GM19455 (cell line): Measurements from ENCODE around the gene NMUR1.

ENCODE experiments used
- ATAC-seq: cut with Tn5 transposase; IDR thresholded peaks from one replicate; pipeline ENCODE4 v1.9.1; 2021; ENCODE audit not compliant: unreplicated experiment

NMUR1 gene

DNA sequence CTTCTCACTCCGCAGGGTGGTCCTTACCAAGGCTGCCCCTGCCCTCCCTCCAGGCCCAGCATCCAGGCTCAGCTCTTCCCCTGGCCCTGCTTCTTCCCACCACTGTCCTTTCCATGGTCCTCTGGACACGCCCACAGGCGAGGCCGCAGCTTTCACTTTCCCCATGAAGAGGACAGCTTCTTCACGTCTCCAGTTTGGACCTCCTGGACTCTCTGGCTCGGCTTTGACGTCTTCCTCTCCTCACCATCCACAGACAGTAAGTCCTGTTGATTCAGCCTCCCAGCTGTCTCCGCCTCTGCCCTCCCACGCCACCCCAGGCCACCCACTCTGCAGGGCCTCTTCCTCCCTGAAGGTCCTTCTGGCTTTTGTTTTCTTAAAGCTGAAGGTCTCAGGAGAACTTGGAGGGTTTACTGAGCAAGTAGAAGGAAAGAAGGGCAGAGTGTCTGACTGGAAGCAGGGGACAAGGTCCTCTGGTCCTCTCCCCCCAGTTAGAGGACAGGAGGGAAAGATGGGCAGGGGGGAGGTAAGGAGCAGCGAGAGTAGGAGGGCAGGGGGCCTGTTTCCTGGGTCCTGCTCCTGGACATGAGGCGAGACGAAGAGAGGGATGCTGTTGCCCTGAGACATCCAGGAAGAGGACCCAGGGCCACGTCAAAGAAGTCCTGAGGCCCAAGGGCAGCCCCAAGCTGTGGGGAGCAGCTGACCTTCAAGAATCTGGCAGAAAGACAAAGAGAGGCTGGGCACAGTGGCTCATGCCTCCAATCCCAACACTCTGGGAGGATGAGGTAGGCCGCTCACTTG is 24.7 kb upstream of the NMUR1 start:
- no peak for ATAC-seq

DNA sequence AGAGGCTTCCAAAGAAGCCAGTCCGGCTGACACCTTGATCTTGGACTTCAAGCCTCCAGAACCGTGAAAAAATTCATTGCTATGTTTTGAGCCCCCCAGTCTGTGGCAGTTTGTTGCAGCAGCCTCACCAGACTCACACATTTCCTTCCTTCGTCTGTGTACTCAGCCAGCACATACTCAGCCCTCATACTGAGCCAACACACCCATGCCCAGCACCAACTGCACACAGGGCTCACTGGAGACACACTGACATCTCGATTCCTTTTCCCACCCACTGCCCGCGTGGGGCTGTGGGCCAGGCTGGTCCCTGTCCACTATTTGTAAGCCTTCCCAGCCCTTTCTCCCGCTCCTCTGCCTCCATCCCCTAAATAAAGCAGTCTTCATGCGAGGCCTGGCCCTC is 24.1 kb upstream of the NMUR1 start:
- no peak for ATAC-seq

DNA sequence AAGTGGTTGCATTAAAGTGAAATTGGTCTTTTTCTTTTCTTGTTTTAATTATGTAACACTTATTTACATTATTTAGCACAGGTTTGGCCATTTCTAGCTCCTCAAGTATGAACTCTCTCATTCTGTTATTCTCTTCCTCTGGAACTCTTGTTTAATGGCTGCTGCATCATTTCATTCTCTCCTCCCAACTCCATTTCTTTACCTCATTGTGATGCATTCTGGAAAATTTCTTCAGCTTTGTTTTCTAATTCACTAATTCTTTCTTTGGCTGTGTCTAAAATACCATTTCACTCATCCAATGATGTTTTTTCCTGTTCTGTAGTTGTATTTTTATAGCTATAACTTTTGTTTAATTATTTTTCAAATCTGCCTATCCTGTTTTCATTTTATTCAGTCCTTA is 22.5 kb upstream of the NMUR1 start:
- ATAC-seq = no peak

GRCh38 chr2:231549446-231550239 is 19.4 kb upstream of the NMUR1 start:
- no peak for ATAC-seq

DNA sequence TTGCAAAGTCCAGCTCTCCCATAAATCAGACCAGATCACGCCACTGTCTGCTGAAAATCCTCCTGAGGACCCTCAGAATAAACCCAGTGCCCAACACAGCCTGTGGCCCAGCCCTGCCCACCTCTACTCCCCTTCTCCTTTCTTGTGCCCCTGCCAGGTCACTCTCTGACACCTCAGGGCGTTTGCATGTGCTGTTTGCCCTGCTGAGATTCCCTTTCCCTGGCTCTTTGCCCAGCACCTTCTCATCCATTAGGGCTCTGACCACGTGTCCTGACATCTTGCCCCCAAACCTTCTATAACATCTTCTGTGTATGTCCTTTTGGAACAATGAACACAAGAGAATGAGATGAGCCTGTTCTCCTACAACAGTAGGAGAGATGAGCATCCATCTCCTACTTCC is 18.5 kb upstream of the NMUR1 start:
- ATAC-seq = no peak

DNA sequence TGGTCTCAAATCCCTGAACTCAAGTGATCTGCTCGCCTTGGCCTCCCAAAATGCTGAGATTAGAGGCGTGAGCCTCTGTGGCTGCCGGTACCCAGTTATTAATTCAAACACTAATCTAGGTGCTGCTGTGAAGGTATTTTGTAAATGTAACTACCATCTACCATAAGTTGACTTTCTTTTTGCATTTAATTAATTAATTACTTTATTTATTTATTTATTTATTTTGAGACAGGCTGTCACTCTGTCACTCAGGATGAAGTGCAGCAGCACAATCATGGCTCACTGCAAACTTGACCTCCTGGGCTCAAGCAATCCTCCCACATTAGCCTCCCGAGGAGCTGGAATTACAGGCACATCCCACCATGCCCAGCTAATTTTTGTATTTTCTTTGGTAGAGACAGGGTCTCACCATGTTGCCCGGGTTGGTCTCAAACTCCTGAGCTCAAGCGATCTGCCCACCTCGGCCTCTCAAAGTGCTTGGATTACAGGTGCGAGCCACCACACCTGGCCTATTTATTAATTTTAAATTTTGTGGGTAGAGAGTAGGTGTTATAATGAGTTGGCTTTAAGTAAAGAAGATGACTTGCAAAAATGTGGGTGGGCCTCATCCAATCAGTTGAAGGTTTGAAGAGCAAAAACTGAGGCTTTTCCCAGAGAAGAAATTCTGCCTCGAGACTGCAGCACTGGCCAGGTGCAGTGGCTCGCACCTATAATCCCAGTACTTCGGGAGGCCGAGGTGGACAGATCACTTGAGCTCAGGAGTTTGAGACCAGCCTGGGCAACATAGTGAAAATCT is 17.3 kb upstream of the NMUR1 start:
- ATAC-seq = no peak

- ATAC-seq = no peak
Measured at GRCh38 chr2:231546014-231546715, 15.9 kb upstream of the NMUR1 start.

GRCh38 chr2:231545105-231545902 is 15.1 kb upstream of the NMUR1 start:
- peak; percentile 98 for ATAC-seq

DNA sequence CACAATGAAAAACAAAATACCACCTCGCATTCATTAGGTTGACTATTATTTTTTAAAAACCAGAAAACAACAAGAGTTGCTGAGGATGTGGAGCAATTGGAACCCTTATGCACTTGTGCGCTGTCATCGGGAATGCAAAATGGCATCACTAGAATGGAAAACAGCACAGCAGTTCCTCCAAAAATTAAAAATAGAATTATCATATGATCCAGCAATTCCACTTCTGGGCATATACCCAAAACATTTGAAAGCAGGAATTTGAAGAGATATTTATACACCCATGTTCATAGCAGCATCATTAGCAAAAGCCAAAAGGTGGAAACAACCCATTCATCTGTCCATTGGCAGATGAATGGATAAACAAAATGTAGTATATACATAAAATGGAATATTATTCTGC is 11.9 kb upstream of the NMUR1 start:
- no peak for ATAC-seq

DNA sequence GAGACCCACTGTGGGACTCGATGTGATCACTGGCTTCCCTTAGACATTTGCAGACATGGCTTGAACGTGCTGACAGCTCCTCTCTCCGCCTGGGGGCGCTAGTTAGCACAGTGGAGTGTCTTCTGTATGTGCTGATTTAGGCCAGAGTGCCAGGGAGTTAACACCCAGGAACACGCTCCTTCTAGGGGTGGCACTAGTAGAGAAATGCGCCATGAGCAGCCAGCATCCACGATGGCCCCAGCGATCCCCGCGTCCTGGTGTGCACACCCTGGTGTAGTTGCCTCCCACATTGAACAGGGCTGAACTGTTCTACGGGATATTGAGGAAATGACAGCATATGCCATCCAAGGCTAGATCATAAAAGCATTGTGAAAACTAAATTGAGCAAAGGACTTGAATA is 11.4 kb upstream of the NMUR1 start:
- ATAC-seq = no peak

GRCh38 chr2:231539991-231540390 is 9.7 kb upstream of the NMUR1 start:
- ATAC-seq = no peak

GRCh38 chr2:231535961-231536360 is 5.7 kb upstream of the NMUR1 start:
- no peak for ATAC-seq

GRCh38 chr2:231533777-231534125 is 3.5 kb upstream of the NMUR1 start:
- no peak for ATAC-seq

- no peak for ATAC-seq
Measured at GRCh38 chr2:231533086-231533776, 3.0 kb upstream of the NMUR1 start.

DNA sequence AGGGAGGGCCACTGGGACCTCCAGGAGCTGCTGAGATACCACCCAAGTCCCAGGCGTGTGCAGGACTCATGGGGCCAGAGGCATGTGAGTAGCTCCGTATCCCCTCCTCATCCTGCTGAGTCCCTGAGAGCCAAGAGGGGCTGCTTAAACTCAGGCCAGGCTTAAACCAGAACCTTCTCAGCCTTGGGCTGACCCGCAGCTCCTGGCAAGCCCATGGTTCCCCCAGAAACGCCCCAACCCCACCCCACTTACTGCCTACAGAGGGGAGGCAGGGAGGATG is 2.5 kb upstream of the NMUR1 start:
- ATAC-seq = no peak

DNA sequence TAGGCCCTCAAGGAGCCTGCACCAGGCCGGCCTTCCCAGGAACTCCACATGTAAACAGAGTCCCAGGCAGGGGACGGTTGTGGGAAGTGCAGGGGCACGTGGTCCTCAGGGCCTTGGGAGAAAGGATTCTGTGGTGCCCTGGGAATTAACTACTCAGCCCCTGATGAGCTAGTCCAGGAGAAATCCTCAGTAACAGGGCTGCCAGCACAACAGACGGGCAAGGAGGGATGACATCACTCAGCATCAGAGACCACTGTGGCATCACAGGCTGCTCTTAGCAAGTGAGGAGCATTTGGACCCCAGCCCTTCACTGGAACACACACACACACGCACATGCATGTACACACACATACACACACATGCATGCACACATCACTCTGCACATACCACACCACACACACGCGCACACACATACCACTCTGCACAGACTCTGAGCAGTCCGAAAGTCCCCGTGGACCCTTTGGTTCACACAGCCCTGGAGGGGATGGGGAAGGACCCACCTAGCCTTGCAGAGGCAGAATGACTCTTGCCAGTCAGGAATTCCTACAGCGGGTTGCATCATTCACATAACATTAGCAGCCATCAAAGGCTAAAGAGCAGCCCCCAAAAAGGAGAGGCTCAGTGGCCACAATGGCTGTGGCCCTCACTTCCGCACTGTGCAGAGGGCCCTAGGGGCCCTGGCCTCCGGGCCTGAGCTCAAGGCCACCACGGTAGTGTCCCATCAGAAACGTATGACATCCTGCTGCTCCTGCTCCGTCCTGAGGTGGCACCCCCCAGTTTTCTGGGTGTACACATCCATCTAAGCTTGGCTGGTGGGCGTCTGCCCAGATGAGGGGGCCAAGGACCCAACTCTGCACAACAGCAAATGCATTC is 1.9 kb upstream of the NMUR1 start:
- ATAC-seq = no peak

- ATAC-seq = no peak
Measured at GRCh38 chr2:231531466-231531865, 1.2 kb upstream of the NMUR1 start.

GRCh38 chr2:231528636-231529030 is 1.6 kb downstream of the NMUR1 start:
- no peak for ATAC-seq
